IgD-negative memory B cell (primary cell): Measurements from ENCODE around the gene SEC14L1. TPM values are rescaled to one million over a fixed set of nuclear protein-coding genes. Genes with fewer than 3 reads are reported as not detected.

Experiments used
- H3K27ac Mint-ChIP-seq, 3 donors: one replicate each; pipeline ENCODE4 v1.8.0; 2020 to 2022; ENCODE audit warnings: mild to moderate bottlenecking in 3 of 3, mixed read lengths in 3 of 3, moderate library complexity in 1 of 3
- H3K27me3 Mint-ChIP-seq: one replicate; pipeline ENCODE4 v1.8.0; 2021; ENCODE audit warnings: mixed read lengths
- H3K36me3 Mint-ChIP-seq: one replicate; pipeline ENCODE4 v1.8.0; 2020; ENCODE audit warnings: mild to moderate bottlenecking, mixed read lengths
- H3K4me1 Mint-ChIP-seq, 3 donors: one replicate each; pipeline ENCODE4 v1.8.0; 2020 to 2022; ENCODE audit warnings: mixed read lengths in 3 of 3, mild to moderate bottlenecking in 1 of 3
- H3K4me3 Mint-ChIP-seq, 4 donors: one replicate each; pipeline ENCODE4 v1.8.0; 2020 to 2022; ENCODE audit warnings: mild to moderate bottlenecking in 4 of 4, mixed read lengths in 4 of 4, moderate library complexity in 3 of 4
- H3K9me3 Mint-ChIP-seq, 3 donors: one replicate each; pipeline ENCODE4 v1.8.0; 2020 to 2021; ENCODE audit warnings: mixed read lengths in 3 of 3, mild to moderate bottlenecking in 1 of 3
- polyA plus RNA-seq: library from polyadenylated mRNA; unstranded; fragments of 300-500 nt; fragmentation: Illumina TruSeq; gene quantifications from one replicate; pipeline ENCODE4 v1.2.3, GENCODE V29; 2021

The SEC14L1 gene
- polyA plus RNA-seq, 1 donor from 2014 or later: 44.4 TPM

DNA sequence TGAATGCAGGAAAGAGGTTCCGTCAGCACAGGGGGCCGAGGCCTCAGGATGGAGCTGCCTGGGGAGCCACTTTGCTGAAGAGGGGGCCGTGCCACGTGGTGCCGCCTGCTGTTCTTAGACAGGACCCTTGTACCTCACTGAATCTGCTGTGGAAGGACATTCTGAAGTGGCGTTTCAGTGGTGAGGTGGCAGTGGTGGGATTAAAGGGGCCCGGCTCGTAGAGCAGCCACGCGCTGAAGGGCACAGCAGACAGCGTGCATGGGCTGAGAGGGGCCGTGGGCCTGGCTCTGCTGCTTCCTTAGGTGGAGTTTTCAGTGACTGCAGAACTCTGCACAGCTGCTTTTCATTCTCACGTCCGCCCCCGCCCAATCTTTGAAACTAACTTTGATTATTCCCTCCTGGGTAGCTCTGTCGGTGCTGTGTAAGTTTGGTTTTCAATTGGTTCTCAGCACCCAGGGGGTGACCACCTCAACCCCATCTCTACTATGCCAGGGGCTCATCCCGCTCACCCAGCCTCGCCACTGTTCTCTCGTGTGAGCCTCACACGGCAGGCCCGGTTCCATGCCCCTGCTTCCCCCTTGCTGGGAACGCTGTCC is 70.3 kb downstream of the SEC14L1 start:
- peaks cover 2% of the 10 kb centered on the region for H3K27me3 Mint-ChIP-seq
- peaks cover 19% of the 10 kb centered on the region for H3K36me3 Mint-ChIP-seq
- H3K9me3 Mint-ChIP-seq: no peaks in the 10 kb centered on the region
- H3K4me3 Mint-ChIP-seq: peak overlapping the region in 1 of 4 donors; percentile 90
- no peak overlapping the region for H3K27ac Mint-ChIP-seq
- H3K4me1 Mint-ChIP-seq: peaks cover 26 to 30% (median 28%) of the 10 kb centered on the region in 3 donors

GRCh38 chr17:77211681-77212080 is 70.9 kb downstream of the SEC14L1 start:
- Mint-ChIP-seq H3K27me3 (peaks cover 2% of the 10 kb centered on the region), H3K9me3 (no peaks in the 10 kb centered on the region), H3K4me3 (peak overlapping the region in 3 of 4 donors; percentile 7 to 90 (median 86)), H3K4me1 (peaks cover 26 to 32% (median 30%) of the 10 kb centered on the region in 3 donors), H3K36me3 (peaks cover 24% of the 10 kb centered on the region), H3K27ac (peak overlapping the region; percentile 13 to 80 (median 48))

DNA sequence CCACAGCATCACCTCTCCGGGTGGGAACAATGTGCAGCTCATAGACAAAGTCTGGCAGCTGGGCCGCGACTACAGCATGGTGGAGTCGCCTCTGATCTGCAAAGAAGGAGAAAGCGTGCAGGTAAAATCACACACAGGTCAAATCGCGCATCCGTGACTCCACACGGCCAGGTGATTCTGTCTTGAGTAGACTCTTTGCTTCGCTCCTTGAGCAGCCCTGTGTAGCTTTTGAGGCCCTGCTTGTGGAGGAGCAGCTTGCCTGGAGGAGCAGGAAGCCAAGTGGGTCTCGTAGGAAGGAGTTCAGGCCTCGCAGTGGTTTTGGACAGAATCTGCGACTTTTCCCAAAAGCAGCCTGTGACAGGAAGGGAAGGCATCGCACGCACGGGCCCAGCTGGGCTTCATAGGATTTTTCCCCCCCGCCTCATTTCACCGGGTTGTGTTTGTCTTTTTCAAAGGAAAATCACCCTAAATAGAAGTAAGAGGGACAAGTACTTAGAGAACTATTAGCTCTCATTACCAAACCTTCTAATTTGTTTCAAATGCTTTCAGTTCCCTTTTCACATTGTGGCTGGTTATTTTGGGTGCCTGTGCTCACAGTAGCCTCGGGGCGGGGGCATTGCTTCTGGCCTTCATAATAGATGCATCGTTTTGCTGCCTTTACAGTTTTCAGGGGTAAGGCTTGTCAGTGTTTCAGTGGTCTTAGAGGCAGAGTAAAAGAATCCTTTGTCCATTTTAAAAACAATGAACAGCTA is 71.5 kb downstream of the SEC14L1 start:
- no peaks in the 10 kb centered on the region for H3K9me3 Mint-ChIP-seq
- H3K27me3 Mint-ChIP-seq: peaks cover 2% of the 10 kb centered on the region
- H3K27ac Mint-ChIP-seq: peak overlapping the region; percentile 13 to 80 (median 48)
- peaks cover 26 to 34% (median 32%) of the 10 kb centered on the region in 3 donors for H3K4me1 Mint-ChIP-seq
- H3K4me3 Mint-ChIP-seq: peak overlapping the region; percentile 7 to 90 (median 64)
- peaks cover 22% of the 10 kb centered on the region for H3K36me3 Mint-ChIP-seq

GRCh38 chr17:77212833-77213777 is 72.3 kb downstream of the SEC14L1 start:
- Mint-ChIP-seq H3K36me3 (peaks cover 19% of the 10 kb centered on the region), H3K4me3 (peak overlapping the region in 3 of 4 donors; percentile 7 to 90 (median 86))

DNA sequence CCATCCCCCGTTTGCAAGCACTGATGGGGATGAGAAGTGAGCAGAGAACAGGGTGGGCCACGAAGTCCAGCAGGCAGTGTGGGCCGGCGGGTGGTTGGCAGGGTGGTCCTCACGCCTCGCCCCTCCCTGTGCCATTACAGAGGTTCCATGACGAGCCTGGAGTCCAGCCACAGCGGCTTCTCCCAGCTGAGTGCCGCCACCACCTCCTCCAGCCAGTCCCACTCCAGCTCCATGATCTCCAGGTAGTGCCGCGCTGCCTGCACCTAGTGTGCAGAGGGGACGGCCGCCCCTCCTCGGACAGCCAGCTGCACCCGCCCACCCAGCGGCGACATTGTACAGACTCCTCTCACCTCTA is 73.0 kb downstream of the SEC14L1 start:
- Mint-ChIP-seq H3K9me3 (no peaks in the 10 kb centered on the region), H3K4me3 (peak overlapping the region in 1 of 4 donors; percentile 32), H3K27me3 (peaks cover 2% of the 10 kb centered on the region), H3K27ac (no peak overlapping the region), H3K36me3 (peaks cover 19% of the 10 kb centered on the region), H3K4me1 (peaks cover 26 to 34% (median 32%) of the 10 kb centered on the region in 3 donors)

More at GRCh38 chr17:77212833-77213777, 72.3 kb downstream of the SEC14L1 start:
- Mint-ChIP-seq H3K27ac (peak overlapping the region in 2 of 3 donors; percentile 13 to 80), H3K9me3 (no peaks in the 10 kb centered on the region), H3K27me3 (peaks cover 2% of the 10 kb centered on the region), H3K4me1 (peaks cover 26 to 34% (median 32%) of the 10 kb centered on the region in 3 donors)

- no peak overlapping the region for H3K27ac Mint-ChIP-seq
- no peaks in the 10 kb centered on the region for H3K9me3 Mint-ChIP-seq
Observed at GRCh38 chr17:77214328-77214727, 73.6 kb downstream of the SEC14L1 start.

GRCh38 chr17:77214743-77215142 is 74.0 kb downstream of the SEC14L1 start:
- Mint-ChIP-seq H3K4me3 (peak overlapping the region in 1 of 4 donors; percentile 74), H3K4me1 (peaks cover 26 to 34% (median 32%) of the 10 kb centered on the region in 3 donors), H3K27ac (no peak overlapping the region), H3K27me3 (peaks cover 2% of the 10 kb centered on the region), H3K9me3 (no peaks in the 10 kb centered on the region), H3K36me3 (peaks cover 19% of the 10 kb centered on the region)

More at GRCh38 chr17:77214328-77214727, 73.6 kb downstream of the SEC14L1 start:
- Mint-ChIP-seq H3K36me3 (peaks cover 19% of the 10 kb centered on the region), H3K27me3 (peaks cover 2% of the 10 kb centered on the region), H3K4me3 (peak overlapping the region in 1 of 4 donors; percentile 74), H3K4me1 (peaks cover 26 to 34% (median 32%) of the 10 kb centered on the region in 3 donors)

DNA sequence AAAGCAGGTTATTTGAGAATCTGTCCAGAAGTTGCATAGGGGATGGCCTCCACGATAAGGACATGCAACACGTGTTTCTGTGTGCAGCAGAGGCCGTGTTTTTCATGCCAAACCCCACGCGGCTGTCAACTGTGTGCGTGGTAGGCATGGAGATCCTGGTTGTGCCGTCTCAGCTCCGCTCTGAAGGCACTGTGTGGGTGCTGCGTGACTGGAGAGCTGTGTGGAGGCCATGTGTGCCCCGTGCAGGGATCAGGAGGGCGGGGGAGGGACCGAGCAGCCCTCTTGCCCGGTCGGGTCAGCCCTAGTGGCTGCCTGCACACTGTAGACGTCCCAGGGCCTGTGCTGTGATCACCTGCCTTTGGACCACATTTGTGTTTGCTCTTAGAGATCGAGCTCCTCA is 74.5 kb downstream of the SEC14L1 start:
- H3K4me3 Mint-ChIP-seq: no peak overlapping the region
- no peaks in the 10 kb centered on the region for H3K9me3 Mint-ChIP-seq
- H3K27me3 Mint-ChIP-seq: peaks cover 2% of the 10 kb centered on the region
- peaks cover 15% of the 10 kb centered on the region for H3K36me3 Mint-ChIP-seq
- peaks cover 23 to 31% (median 29%) of the 10 kb centered on the region in 3 donors for H3K4me1 Mint-ChIP-seq
- H3K27ac Mint-ChIP-seq: no peak overlapping the region

- Mint-ChIP-seq H3K9me3 (no peaks in the 10 kb centered on the region), H3K36me3 (peaks cover 11% of the 10 kb centered on the region), H3K4me1 (peaks cover 14 to 22% (median 18%) of the 10 kb centered on the region in 3 donors), H3K4me3 (no peak overlapping the region), H3K27me3 (no peaks in the 10 kb centered on the region), H3K27ac (no peak overlapping the region)
Observed at GRCh38 chr17:77216486-77216885, 75.7 kb downstream of the SEC14L1 start.

DNA sequence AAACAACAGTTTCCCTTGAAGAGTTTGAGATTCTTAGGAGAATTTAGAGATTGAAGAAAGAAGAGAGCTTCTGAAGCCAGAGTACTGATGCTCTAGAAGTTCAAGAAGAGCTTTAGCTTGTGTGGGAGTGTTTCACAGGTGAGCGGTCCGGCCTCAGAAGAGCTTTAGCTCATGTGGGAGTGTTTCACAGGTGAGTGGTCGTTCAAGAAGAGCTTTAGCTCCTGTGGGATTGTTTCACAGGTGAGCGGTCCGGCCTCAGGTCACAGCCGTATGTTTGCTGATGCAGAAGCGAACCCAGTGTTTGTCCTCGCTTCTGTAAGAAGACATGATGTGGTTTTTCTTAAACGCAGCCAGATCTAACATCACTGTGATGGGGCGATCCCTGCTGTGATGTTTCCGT is 76.4 kb downstream of the SEC14L1 start:
- Mint-ChIP-seq H3K27me3 (no peaks in the 10 kb centered on the region), H3K9me3 (no peaks in the 10 kb centered on the region), H3K36me3 (peaks cover 12% of the 10 kb centered on the region), H3K27ac (no peak overlapping the region), H3K4me3 (no peak overlapping the region), H3K4me1 (peaks cover 8 to 15% (median 12%) of the 10 kb centered on the region in 3 donors)

- Mint-ChIP-seq H3K4me3 (no peak overlapping the region), H3K4me1 (peaks cover 3 to 11% (median 8%) of the 10 kb centered on the region in 3 donors), H3K27me3 (no peaks in the 10 kb centered on the region), H3K9me3 (no peaks in the 10 kb centered on the region), H3K36me3 (peaks cover 11% of the 10 kb centered on the region), H3K27ac (no peak overlapping the region)
Observed at GRCh38 chr17:77217566-77217965, 76.8 kb downstream of the SEC14L1 start.

DNA sequence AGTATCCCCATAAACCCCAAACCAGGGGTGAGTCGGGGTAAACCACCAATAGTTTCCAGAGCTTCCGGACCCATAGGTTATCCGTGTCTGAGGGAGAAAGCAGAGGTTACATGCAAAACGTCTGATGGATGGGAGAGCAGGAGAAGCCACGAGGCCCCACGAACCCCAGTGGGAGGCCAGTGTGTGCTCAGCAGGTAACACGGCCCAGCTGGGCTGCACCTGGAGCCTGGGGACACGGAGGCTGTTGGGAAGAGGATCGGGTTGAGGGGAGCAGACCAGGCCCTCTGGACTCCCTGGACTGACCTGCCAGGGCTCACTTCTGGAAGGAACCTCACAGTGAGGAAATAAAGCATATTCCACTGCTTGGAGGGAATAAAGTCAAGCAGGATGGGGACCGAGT is 78.1 kb downstream of the SEC14L1 start:
- Mint-ChIP-seq H3K27ac (peak overlapping the region in 1 of 3 donors; percentile 47), H3K36me3 (peaks cover 9% of the 10 kb centered on the region), H3K4me3 (no peak overlapping the region), H3K9me3 (no peaks in the 10 kb centered on the region), H3K27me3 (no peaks in the 10 kb centered on the region), H3K4me1 (peaks cover 2 to 8% (median 5%) of the 10 kb centered on the region in 3 donors)

- Mint-ChIP-seq H3K4me3 (no peak overlapping the region), H3K9me3 (no peaks in the 10 kb centered on the region), H3K27ac (no peak overlapping the region), H3K4me1 (no peaks in the 10 kb centered on the region), H3K36me3 (peaks cover 1% of the 10 kb centered on the region), H3K27me3 (no peaks in the 10 kb centered on the region)
Observed at GRCh38 chr17:77222356-77222755, 81.6 kb downstream of the SEC14L1 start.

DNA sequence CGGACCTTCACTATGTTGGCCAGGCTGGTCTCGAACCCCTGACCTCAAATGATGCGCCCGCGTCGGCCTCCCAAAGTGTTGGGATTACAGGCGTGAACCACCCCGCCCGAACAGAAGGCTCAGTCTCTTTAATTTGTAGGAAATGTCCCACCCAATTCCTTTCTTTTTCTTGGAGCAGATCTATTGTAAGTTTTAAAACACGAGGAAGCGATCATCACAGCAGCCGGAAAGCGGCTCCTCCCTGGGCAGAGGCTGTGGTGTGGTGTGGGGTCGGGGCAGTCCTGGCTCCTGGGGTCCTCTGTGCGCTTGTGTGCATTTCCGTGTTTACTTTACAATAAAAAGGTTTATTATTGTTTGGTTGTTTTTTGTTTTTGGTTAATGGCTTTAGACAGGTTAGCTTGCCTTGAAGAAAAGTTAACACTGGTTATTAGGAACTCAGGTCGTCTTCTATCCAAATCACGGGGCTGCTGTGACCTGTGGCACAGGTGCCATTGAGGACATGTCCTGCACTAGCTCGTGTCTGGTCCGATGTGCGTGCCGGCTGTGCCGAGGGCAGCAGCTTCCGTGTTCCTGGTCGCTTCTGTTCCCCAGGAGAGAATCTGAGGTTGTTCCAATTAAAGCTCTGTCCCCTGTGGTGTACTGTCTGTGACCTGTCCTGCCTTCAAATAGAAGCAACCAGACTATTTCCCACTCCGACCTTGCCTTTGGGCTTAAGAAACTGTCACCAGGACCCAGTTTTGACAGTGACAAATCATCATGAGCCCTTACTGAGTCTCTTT is 83.1 kb downstream of the SEC14L1 start:
- Mint-ChIP-seq H3K4me3 (no peak overlapping the region), H3K27ac (no peak overlapping the region), H3K27me3 (no peaks in the 10 kb centered on the region), H3K9me3 (no peaks in the 10 kb centered on the region), H3K4me1 (no peaks in the 10 kb centered on the region), H3K36me3 (peaks cover 1% of the 10 kb centered on the region)
